Osteocyte (in vitro differentiated cells): ENCODE results near the gene SCARB2. TPM values are rescaled to one million over a fixed set of nuclear protein-coding genes. Genes with fewer than 3 reads are reported as not detected.
"Not testable (repeated sequence)": the region's sequence is repeated elsewhere in the genome, so short reads cannot be mapped to it uniquely, and the experiment has no call there.

ENCODE experiments used
- DNase-seq: peaks from one replicate; pipeline ENCODE4 v3.0.0; 2021; ENCODE audit warnings: mixed read lengths; ENCODE audit not compliant: unreplicated experiment; ENCODE audit errors: extremely low spot score
- H3K27ac Mint-ChIP-seq: one replicate; pipeline ENCODE4 v1.8.0; 2021; ENCODE audit warnings: mild to moderate bottlenecking, mixed read lengths; ENCODE audit not compliant: unreplicated experiment
- H3K27me3 Mint-ChIP-seq: one replicate; pipeline ENCODE4 v1.8.0; 2021; ENCODE audit warnings: mixed read lengths; ENCODE audit not compliant: unreplicated experiment
- H3K36me3 Mint-ChIP-seq: one replicate; pipeline ENCODE4 v1.8.0; 2021; ENCODE audit warnings: mixed read lengths; ENCODE audit not compliant: unreplicated experiment
- H3K4me1 Mint-ChIP-seq: one replicate; pipeline ENCODE4 v1.8.0; 2021; ENCODE audit warnings: mixed read lengths; ENCODE audit not compliant: unreplicated experiment
- H3K4me3 Mint-ChIP-seq: one replicate; pipeline ENCODE4 v1.8.0; 2021; ENCODE audit warnings: mild to moderate bottlenecking, moderate library complexity, mixed read lengths; ENCODE audit not compliant: unreplicated experiment
- H3K9me3 Mint-ChIP-seq: one replicate; pipeline ENCODE4 v1.8.0; 2021; ENCODE audit warnings: mixed read lengths; ENCODE audit not compliant: unreplicated experiment
- total RNA-seq: library from RNA; stranded (reverse); gene quantifications from 2 replicates; pipeline ENCODE4 v1.2.1, GENCODE V29; 2021
- TF ChIP-seq, protein P1 (sequence below): fragments of 200-600 bp; sonication (generic); IDR thresholded peaks from 2 replicates; pipeline ENCODE4 v1.5.0; 2021; ENCODE audit warnings: antibody characterized with exemption, mild to moderate bottlenecking, moderate library complexity

The SCARB2 gene
- total RNA-seq, 1 donor from 2014 or later: 179 TPM

DNA sequence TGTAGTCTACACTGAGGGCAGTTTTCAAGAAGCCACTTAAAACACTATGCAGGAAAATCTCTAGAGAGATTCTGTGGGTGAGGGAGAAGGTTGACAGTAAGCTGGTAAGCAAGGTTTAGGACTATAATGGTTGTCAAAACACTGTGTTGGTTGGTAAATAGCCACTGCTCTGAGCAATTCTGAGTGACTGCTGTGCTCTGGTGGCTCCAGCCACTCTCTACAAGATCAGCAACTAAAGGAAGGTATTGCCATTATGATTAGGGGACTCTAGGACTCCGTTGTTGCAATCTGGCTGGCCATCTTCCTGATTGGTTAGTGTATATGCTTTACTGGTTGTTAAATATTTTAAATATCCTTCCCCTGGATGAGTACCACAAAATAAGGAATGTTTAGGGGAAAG lies 32.4 kb upstream of the SCARB2 start:
- no peaks in the 10 kb centered on the region for H3K36me3 Mint-ChIP-seq
- DNase-seq: no peak
- TF ChIP-seq, protein P1, sequence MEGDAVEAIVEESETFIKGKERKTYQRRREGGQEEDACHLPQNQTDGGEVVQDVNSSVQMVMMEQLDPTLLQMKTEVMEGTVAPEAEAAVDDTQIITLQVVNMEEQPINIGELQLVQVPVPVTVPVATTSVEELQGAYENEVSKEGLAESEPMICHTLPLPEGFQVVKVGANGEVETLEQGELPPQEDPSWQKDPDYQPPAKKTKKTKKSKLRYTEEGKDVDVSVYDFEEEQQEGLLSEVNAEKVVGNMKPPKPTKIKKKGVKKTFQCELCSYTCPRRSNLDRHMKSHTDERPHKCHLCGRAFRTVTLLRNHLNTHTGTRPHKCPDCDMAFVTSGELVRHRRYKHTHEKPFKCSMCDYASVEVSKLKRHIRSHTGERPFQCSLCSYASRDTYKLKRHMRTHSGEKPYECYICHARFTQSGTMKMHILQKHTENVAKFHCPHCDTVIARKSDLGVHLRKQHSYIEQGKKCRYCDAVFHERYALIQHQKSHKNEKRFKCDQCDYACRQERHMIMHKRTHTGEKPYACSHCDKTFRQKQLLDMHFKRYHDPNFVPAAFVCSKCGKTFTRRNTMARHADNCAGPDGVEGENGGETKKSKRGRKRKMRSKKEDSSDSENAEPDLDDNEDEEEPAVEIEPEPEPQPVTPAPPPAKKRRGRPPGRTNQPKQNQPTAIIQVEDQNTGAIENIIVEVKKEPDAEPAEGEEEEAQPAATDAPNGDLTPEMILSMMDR: no peak
- no peak overlapping the region for H3K27ac Mint-ChIP-seq
- peaks cover 1% of the 10 kb centered on the region for H3K4me1 Mint-ChIP-seq
- peaks cover 79% of the 10 kb centered on the region for H3K27me3 Mint-ChIP-seq
- H3K4me3 Mint-ChIP-seq: no peak overlapping the region
- H3K9me3 Mint-ChIP-seq: peaks cover 2% of the 10 kb centered on the region

- not testable (repeated sequence) for DNase-seq, H3K4me3 Mint-ChIP-seq, H3K27ac Mint-ChIP-seq, H3K4me1 Mint-ChIP-seq, H3K36me3 Mint-ChIP-seq
- H3K9me3 Mint-ChIP-seq: peaks cover 20% of the 10 kb centered on the region
- peaks cover 76% of the 10 kb centered on the region for H3K27me3 Mint-ChIP-seq
Measured at GRCh38 chr4:76243877-76244276, 30.3 kb upstream of the SCARB2 start.

GRCh38 chr4:76240236-76240635 lies 26.6 kb upstream of the SCARB2 start:
- H3K27ac Mint-ChIP-seq: no peak overlapping the region
- H3K4me3 Mint-ChIP-seq: no peak overlapping the region
- TF ChIP-seq, protein P1: no peak
- no peak for DNase-seq
- H3K27me3 Mint-ChIP-seq: peaks cover 50% of the 10 kb centered on the region
- H3K36me3 Mint-ChIP-seq: peaks cover 3% of the 10 kb centered on the region
- H3K4me1 Mint-ChIP-seq: no peaks in the 10 kb centered on the region
- peaks cover 20% of the 10 kb centered on the region for H3K9me3 Mint-ChIP-seq

DNA sequence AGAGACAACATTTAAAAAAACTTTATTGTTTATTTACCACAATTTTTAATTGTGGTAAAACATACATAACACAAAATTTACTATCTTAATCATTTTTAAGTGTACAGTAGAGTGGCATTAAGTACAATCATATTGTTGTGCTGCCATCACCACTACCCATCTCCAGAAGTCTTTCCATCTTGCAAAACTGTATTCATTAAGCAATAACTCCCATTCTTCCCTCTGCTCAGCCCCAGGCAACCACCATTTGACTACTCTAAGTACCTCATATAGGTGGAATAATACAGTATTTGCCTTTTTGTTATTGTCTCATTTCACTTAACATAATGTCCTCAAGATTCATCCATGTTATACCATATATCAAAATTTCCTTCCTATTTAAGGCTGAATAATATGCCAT lies 25.1 kb upstream of the SCARB2 start:
- Mint-ChIP-seq H3K27me3 (peaks cover 46% of the 10 kb centered on the region), H3K36me3 (peaks cover 3% of the 10 kb centered on the region), H3K4me3 (no peak overlapping the region), H3K4me1 (peaks cover 5% of the 10 kb centered on the region), H3K27ac (no peak overlapping the region), H3K9me3 (peaks cover 20% of the 10 kb centered on the region)
- TF ChIP-seq, protein P1: no peak
- no peak for DNase-seq

DNA sequence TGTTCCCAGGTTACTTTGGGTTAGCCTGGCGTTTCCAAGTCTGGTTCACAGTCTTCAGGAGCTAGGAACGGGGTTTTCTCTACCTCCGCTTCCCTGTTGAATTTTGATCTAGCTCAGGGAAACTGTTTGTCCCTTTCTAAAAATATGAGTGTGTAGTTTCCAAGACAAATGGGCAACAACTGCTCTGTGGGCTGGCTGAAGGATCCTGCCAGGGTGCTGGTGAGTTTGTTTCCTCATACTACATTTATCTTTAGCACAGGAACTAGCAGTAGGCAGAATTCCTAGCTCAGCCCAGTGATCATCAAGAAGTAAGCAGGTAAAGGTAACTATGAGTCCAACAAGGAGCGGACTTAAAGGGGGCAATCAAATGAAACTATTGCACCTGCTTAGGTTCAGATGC lies 24.6 kb upstream of the SCARB2 start:
- H3K4me1 Mint-ChIP-seq: peaks cover 10% of the 10 kb centered on the region
- peaks cover 20% of the 10 kb centered on the region for H3K9me3 Mint-ChIP-seq
- peaks cover 42% of the 10 kb centered on the region for H3K27me3 Mint-ChIP-seq
- H3K4me3 Mint-ChIP-seq: no peak overlapping the region
- no peak for DNase-seq
- no peak overlapping the region for H3K27ac Mint-ChIP-seq
- H3K36me3 Mint-ChIP-seq: peaks cover 3% of the 10 kb centered on the region
- TF ChIP-seq, protein P1: no peak

DNA sequence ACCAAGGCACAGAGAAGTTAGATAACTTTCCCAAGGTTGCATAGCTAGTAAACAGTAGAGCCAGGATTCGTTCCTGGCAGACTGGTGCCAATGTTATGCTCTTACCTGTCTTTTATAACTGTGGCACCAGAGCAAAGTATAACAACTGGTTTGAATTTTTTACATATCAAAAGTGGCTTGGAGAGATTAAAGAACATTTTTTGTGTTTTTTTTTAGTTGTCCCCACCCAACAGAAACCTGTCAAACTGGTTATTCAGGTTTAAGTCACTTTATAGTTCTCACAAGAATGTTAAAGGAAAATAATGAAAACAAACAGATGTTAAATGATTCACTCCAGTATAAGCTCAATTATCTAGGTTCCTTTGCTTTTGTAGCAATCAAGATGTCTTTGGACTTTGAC lies 22.3 kb upstream of the SCARB2 start:
- H3K36me3 Mint-ChIP-seq: peaks cover 3% of the 10 kb centered on the region
- peaks cover 16% of the 10 kb centered on the region for H3K9me3 Mint-ChIP-seq
- H3K27me3 Mint-ChIP-seq: peaks cover 24% of the 10 kb centered on the region
- H3K4me1 Mint-ChIP-seq: peaks cover 19% of the 10 kb centered on the region
- no peak overlapping the region for H3K27ac Mint-ChIP-seq
- H3K4me3 Mint-ChIP-seq: no peak overlapping the region
- TF ChIP-seq, protein P1: no peak
- DNase-seq: no peak
